Hindlimb muscle (tissue), 1 donor: ENCODE data around the gene TNS1. TPM values are rescaled to one million over a fixed set of nuclear protein-coding genes. Genes with fewer than 3 reads are reported as not detected.

Experiments
- DNase-seq: peaks from one replicate; pipeline ENCODE4 v3.0.0-alpha.2; 2013
- polyA plus RNA-seq: library from polyadenylated mRNA; unstranded; fragments of 120-200 nt; gene quantifications from one replicate; pipeline ENCODE4 v1.2.1, GENCODE V29; 2013; ENCODE audit not compliant: insufficient read length

Gene TNS1
- polyA plus RNA-seq, 1 donor, result 142 TPM

GRCh38 chr2:217909156-217909820 is 93.5 kb downstream of the TNS1 start:
- no peak for DNase-seq

- DNase-seq, result no peak
These were observed 94.3 kb downstream of the TNS1 start for GRCh38 chr2:217908544-217908943.

GRCh38 chr2:217907266-217907665 is 95.5 kb downstream of the TNS1 start:
- no peak for DNase-seq

DNA sequence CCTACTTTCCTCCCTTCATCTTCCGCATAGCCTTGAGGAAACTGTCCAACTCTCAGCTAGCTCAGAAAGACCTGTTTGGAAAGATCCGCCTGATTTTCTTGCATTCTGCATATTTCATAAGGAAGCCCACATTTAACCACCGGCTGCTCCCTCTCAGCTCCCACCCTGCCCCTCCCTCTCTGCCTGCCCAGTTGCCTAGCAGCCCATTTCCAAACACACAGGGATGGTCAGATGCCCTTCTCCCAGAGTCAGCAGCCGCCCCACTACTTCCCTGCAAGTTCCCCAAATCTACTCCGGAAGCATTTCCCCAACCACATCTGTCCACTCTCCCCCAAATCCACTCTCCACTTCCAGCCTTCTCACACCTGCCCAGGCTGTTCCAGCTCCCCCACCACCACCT is 96.0 kb downstream of the TNS1 start:
- DNase-seq, result no peak

- no peak for DNase-seq
These were observed 96.9 kb downstream of the TNS1 start for GRCh38 chr2:217905896-217906295.

DNA sequence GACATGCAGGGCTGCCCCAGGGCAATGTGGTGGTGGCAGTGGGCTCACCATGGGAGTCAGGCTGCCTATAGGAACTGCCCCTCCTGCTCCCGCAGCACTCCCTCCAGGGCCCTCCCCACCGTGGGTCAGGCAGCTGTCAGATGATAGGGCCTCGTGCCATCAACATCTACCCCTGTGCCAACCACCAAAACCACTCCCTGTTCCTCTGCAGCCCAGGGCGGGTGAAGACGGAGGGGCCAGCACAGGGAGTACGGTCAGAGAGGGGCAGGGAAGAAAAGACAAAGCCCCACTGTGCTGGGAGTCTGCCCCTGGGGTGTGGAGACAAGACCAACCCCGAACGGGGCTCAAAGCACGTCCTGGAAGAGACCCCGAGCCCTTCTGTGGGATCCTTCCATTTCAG is 97.4 kb downstream of the TNS1 start:
- DNase-seq, result no peak

- DNase-seq, result no peak
These were observed 98.2 kb downstream of the TNS1 start for GRCh38 chr2:217904614-217904965.

DNA sequence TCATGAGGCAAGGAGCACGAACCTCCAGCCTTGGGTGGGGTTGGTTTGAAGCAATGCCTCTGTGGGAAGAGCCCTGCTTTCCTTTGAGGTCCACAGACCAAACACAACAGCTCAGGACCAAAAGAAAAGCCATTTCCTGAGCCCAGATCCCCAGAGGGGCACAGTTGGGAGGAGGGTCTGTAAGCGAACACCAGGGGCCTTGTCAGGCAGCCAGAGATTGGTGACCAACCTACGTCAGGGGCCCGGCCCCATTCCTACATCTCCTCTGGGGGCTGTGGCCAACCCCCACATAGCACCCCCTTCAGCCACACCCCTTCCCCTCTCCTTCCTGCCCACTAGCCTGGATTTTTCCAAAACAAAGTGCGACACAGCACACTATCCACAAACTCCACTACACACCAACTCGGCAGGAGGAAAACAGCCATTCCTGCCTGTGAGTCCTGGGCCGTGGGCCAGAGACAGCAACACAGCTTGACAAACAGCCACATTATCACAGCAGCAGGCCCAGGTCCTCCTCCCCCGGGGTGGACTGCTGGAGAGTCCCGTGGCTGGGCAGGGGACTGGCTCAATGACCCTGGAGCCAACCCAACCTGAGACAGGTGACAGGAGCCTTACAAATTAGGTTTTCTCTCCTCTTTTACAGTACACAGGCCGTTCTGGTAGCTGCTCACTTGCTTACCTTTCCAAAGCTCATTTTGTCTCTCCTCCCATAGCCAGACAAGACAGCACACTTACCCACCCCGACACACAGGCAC is 98.8 kb downstream of the TNS1 start:
- DNase-seq, result peak; percentile 65

DNA sequence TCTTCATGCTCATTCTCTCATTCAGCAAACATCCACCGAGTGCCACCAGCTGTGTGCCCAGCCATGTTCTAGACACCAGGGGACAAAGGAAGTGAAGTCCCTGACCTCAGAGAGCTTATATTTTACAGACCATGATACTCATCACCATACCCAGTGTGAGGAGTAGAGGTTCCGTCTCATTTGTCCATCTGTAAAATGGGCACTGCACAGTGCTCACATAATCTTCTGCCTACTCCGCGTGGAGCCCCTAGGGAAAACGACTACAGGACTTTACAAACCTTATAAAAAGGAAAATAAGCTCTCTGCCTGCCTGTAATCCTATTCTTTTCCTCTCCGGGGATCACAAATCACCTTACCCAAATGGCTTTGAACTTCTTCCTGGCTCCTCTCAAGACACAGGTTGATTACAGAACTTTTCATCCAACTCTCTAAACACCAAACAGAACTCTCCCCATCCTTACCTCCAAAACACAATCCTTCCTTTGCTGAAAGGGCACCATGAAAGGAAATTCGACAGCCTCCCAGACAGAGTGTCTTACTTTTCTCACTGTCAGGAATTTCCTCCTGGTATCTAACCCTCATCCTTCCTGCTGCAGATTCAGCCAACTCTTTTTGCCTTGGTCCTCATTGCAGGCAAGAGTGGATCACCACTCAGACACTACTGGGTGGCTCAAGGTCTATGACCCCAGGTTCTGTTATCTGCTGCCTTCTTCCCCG is 99.5 kb downstream of the TNS1 start:
- DNase-seq, result no peak

DNA sequence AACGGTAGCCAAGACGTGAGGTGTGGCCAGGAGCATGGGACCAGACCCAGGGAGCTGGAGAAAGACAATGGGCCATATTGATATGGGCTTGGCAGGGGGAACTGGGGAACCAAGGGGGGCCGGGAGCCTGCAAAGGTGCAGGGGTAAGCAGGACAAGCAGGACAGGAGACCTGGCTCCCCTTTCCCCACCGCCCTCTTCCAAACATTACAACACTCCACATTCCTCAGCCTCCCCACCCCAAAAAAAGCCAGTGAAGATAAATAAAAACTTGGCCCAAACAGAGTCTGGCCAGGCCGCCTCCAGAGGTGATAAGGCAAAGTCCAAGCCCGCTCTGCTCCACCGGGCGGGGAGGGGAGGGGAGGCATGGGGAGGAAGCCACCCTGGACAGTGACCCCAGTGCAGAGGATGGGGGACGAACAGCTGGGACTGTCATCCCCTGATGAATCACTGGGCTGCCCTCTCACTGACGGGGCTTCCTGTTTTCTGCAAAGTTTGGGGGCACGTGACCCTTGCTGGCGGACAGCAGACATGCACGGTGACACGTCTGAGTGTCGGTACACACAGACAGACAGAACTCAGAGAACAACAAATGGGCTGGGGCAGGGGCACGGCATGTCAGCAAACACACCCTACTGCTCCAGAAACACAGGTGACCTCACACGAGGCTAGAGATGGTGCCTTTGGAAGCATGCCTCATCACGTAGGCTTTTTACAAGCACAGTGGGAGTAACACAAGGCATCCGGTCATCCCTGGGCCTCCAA is 100.2 kb downstream of the TNS1 start:
- peak; percentile 55 for DNase-seq

GRCh38 chr2:217901835-217902378 is 100.9 kb downstream of the TNS1 start:
- DNase-seq, result peak; percentile 57

DNA sequence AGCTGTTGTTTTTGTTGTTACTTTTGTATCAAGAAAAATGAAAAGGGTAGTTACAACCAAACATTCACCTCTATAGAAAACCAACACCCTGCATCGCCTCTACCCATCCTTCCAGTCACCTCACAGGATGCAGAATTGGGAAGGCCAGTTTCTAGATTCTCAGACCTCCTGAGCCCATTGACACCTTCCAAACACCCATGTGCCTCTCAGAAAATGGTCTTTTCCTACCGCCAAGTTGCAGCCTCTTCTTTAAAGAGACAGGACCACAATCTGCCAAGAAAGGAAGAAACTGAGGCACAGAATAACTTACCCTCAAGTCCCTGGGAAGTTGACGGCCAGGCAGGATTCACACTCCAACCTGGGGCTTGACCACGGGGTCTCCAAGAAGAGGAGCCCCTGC is 101.4 kb downstream of the TNS1 start:
- DNase-seq, result no peak

DNA sequence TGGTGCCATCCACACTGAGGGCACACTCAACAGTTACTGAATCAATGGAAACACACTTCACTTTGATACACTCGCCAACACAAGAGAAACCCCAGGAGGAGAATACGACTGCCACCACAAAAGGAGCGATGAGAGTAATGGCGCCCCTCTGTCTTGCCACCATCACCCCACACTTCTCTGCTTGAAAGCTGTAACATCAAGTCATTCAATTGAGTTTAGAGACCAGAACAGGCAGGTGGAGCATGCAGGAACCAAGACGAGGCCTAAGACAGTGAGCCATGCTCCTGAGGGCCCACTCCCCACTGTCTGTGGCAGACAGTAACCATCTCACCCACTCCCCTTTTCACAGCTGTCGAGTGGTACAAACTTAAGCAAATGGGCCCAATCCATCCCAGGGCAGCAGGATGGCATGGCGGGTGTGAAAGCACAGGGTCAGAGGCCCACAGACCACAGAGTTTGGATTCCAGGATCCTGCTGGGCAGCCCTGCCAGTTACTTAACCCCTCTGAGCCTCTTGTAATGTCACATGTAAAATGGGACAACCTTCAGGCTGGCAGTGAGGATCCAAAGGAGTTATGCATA is 101.9 kb downstream of the TNS1 start:
- no peak for DNase-seq

DNA sequence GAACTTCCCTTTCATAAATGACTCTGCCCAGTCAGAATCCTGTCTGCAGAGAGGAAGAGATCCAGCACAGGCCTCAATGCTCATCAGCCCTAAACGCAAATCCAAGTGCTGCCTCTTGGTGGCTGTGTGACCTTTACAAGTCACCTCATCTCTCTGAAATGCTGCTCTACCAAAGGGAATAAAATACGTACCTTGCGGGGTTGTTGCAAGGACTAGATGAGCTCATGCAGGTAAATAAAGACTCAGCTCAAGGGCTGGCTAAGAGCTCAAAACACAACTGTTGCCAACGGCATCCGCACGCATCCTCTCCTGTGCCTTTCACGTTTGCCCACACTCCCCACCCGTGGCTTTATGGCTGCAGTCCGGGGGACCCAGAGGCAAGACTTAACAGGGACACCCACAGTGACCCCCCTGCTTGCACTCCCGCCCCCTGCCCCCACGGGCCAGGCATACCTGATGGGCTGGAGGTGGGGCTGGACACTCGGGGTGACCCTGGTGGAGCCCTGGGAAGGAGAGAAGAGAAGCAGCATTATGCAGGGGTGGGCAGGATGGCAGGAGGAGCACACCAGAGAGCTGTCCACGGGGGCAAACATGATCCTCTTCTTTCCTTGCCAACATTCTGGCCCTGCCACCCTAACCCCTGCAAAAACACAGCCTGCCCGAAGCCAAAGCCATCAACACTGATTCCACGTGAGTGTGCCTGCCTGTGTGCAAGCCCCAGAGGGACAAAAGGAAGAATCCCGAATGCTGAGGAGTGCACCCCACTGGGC is 102.6 kb downstream of the TNS1 start:
- no peak for DNase-seq

- no peak for DNase-seq
These were observed 103.4 kb downstream of the TNS1 start for GRCh38 chr2:217899231-217900009.

- DNase-seq, result no peak
These were observed 104.7 kb downstream of the TNS1 start for GRCh38 chr2:217897816-217898806.

GRCh38 chr2:217897091-217897715 is 105.6 kb downstream of the TNS1 start:
- DNase-seq, result no peak

DNA sequence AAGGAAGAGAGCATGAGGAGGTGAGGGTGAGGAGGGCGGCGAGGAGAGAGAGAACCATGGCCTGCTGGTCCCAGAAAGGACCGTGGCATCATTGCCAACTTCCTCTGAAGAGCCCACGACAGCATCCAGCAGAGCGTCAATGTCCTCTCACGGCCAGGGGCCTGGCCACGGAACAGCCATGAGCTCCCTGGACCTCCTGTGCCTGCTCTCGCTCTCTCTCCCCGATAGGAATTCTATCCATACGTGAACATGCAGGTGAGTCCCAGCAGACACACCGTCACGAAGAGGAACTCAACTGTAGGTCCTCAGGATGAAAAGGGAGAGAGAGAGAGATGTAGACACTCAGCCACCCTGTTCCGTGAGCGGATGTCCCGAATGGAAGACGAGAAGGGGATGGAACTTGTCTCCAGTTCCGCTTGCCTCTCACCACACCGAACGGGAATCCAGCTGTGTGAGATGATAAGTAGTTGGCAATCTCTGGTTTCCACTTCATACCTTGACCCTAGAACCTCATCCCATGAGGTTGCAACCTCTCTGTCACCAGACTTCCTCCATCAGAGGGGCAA is 107.6 kb downstream of the TNS1 start:
- no peak for DNase-seq

DNA sequence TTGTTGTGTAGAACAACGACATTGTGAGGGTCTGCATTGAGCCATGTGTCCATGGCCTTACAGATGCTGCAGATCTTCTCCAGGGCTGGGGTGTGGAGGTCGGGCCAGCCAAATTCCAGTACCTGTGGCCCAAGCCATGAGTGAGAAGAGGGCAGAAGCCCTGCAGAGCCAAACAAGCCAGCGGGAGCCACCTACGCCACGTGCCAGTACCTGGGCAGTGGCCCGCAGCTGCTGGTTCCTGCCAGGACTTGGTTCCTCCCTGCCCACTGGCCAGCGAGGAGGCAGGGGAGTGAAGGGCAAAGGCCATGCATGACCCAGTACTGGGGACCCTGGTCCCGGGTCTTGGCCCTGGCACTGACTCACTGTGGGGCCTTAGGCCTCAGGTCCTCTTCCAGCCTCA is 109.4 kb downstream of the TNS1 start:
- DNase-seq, result no peak
